Lower lobe of right lung (tissue), 2 donors: ENCODE measurements around the gene ADCY5. TPM values are rescaled to one million over a fixed set of nuclear protein-coding genes. Genes with fewer than 3 reads are reported as not detected.

Experiments
- ATAC-seq, 2 donors: fragments of 200-7000 bp; cut with Tn5 transposase; one replicate each; pipeline ENCODE4 v1.9.1; 2020 to 2022; ENCODE audit warnings: mild to moderate bottlenecking in 2 of 2, moderate library complexity in 2 of 2
- DNase-seq: peaks from one replicate; pipeline ENCODE4 v3.0.0-alpha.2; 2020
- H3K27ac ChIP-seq: fragments of 200-600 bp; one replicate; pipeline ENCODE4 v1.8.0; 2022
- H3K27me3 ChIP-seq: fragments of 200-600 bp; one replicate; pipeline ENCODE4 v1.8.0; 2022; ENCODE audit warnings: low read depth
- H3K36me3 ChIP-seq: fragments of 200-600 bp; one replicate; pipeline ENCODE4 v1.8.0; 2022; ENCODE audit warnings: mild to moderate bottlenecking
- H3K4me1 ChIP-seq: fragments of 200-600 bp; one replicate; pipeline ENCODE4 v1.8.0; 2022
- H3K4me3 ChIP-seq: fragments of 200-600 bp; one replicate; pipeline ENCODE4 v1.8.0; 2022; ENCODE audit warnings: mild to moderate bottlenecking
- H3K9me3 ChIP-seq: fragments of 200-600 bp; one replicate; pipeline ENCODE4 v1.8.0; 2022
- CTCF ChIP-seq: fragments of 200-600 bp; IDR thresholded peaks from one replicate; pipeline ENCODE4 v1.8.0; 2022; ENCODE audit warnings: antibody characterized with exemption, mild to moderate bottlenecking
- intact Hi-C: fragments of 100-400 bp; cut with DNase I; formaldehyde crosslinking; loops from one replicate; pipeline ENCODE4 v1.11.0; 2022
- total RNA-seq: library from RNA; stranded (reverse); fragmentation: NEBNext Ultra II Directional; extraction: Animal tissue kit (Norgen Biotek cat#: 25700); gene quantifications from one replicate; pipeline ENCODE4 v1.2.1, GENCODE V29; 2021
- donor health status: DM: no; HTN: yes; CAD: no; lungs with severe emphysema.

Gene ADCY5
- total RNA-seq, 1 donor from 2014 or later = 5.6 TPM

GRCh38 chr3:123267821-123268220 lies 181.1 kb downstream of the ADCY5 start:
- Histone ChIP-seq H3K36me3 (peaks cover 21% of the 10 kb centered on the region), H3K9me3 (no peaks in the 10 kb centered on the region), H3K27ac (no peak overlapping the region), H3K27me3 (no peaks in the 10 kb centered on the region), H3K4me3 (no peak overlapping the region), H3K4me1 (no peaks in the 10 kb centered on the region)
- no peak for TF ChIP-seq CTCF
- DNase-seq (no peak), ATAC-seq (no peak)
- intact Hi-C loops = no loop called here

DNA sequence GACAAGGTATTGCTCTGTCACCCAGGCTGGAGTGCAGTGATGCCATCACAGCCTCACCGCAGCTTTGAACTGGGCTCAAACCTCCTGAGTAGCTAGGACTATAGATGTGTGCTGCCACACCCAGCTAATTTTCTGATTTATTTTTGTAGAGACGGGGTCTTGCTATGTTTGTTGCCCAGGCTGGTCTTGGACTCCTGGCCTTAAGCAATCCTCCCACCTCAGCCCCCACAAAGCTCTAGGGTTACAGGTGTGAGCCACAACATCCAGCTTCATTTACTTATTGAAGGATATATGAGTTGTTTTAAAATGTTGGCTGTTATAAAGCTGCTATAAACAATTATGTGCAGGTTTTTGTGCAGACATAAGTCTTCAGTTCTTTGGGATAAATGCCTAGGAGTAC lies 184.9 kb downstream of the ADCY5 start:
- TF ChIP-seq CTCF = no peak
- intact Hi-C loops = no loop called here
- Histone ChIP-seq H3K4me1 (no peaks in the 10 kb centered on the region), H3K4me3 (no peak overlapping the region), H3K27ac (no peak overlapping the region), H3K9me3 (no peaks in the 10 kb centered on the region), H3K27me3 (no peaks in the 10 kb centered on the region), H3K36me3 (peaks cover 25% of the 10 kb centered on the region)
- ATAC-seq = no peak
- DNase-seq = no peak

DNA sequence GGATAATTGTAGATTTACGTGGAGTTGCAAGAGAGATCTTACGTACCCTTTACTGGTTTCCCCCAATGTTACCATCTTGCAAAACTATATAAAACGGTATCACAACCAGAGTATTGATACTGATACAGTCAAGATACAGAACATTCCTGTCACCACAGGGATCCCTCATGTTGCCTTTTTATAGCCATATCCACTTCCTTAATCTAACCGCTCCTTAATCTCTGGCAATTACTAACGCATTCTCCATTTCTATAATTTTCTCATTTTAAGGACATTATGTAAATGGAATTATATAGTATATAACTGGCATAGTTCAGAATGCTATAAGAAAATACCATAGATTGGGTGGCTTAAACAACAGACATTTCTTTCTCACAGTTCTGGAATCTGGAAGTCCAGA lies 186.0 kb downstream of the ADCY5 start:
- H3K4me1 ChIP-seq = no peaks in the 10 kb centered on the region
- no peak overlapping the region for H3K4me3 ChIP-seq
- TF ChIP-seq CTCF = no peak
- no peak for DNase-seq
- H3K27ac ChIP-seq = no peak overlapping the region
- no peaks in the 10 kb centered on the region for H3K9me3 ChIP-seq
- peaks cover 17% of the 10 kb centered on the region for H3K36me3 ChIP-seq
- H3K27me3 ChIP-seq = no peaks in the 10 kb centered on the region
- intact Hi-C loops = no loop called here
- ATAC-seq = no peak

DNA sequence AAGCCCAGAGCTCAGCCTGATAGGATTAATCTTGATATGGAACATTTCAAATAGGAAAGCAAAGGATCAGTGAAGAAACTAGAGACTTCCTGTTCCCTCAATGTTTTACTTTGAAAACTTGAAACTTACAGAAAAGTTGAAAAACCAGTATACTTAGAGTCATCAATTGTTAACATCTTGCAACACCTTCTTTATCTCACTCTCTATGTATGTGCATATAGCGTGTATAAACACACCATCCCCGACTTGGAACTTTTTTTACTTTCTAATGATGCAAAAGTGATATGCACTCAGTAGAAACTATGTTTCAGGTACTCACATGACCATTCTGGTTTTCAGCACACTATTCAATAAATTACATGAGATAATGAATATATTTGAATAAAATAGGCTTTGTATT lies 186.7 kb downstream of the ADCY5 start:
- intact Hi-C loops = no loop called here
- Histone ChIP-seq H3K36me3 (peaks cover 12% of the 10 kb centered on the region), H3K4me3 (no peak overlapping the region), H3K4me1 (no peaks in the 10 kb centered on the region), H3K27me3 (no peaks in the 10 kb centered on the region), H3K9me3 (no peaks in the 10 kb centered on the region), H3K27ac (no peak overlapping the region)
- TF ChIP-seq CTCF = no peak
- DNase-seq (no peak), ATAC-seq (no peak)

DNA sequence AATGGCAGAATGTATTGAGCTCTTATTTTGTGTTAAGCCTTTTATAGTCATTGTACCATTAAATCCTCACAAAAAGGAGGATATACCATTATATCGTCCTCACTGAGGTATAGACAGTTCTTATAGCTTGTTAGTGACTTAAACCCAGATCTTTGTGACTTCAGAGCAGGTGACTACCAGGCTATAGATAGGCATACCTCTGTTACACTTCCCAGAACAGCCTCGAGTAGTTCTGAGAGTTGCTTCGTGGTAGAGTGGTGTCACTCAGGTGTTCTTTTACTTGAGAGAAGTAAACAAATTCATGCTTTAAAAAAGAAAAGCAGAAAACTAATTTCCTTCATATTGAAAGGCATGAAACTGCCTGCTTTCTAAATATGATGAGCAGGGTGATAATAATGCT lies 187.2 kb downstream of the ADCY5 start:
- Histone ChIP-seq H3K36me3 (peaks cover 17% of the 10 kb centered on the region), H3K4me1 (no peaks in the 10 kb centered on the region), H3K4me3 (no peak overlapping the region), H3K9me3 (no peaks in the 10 kb centered on the region), H3K27ac (no peak overlapping the region), H3K27me3 (no peaks in the 10 kb centered on the region)
- intact Hi-C loops = no loop called here
- ATAC-seq = no peak
- DNase-seq = no peak
- TF ChIP-seq CTCF = no peak
